Omental fat pad (tissue), 4 donors: Measurements from ENCODE around the gene TENT4A. TPM values are rescaled to one million over a fixed set of nuclear protein-coding genes. Genes with fewer than 3 reads are reported as not detected.

Source experiments
- ATAC-seq: fragments of 150-250 bp; one replicate; pipeline ENCODE4 v1.9.1; 2016; ENCODE audit warnings: mild to moderate bottlenecking, moderate library complexity; ENCODE audit not compliant: low FRiP score
- DNase-seq: peaks from one replicate; pipeline ENCODE4 v3.0.0-alpha.2; 2019; ENCODE audit warnings: low spot score
- CTCF ChIP-seq, 3 donors: fragments of 450-650 bp; IDR thresholded peaks; one replicate each; pipeline ENCODE4 v1.5.1; 2016 to 2017; ENCODE audit warnings: antibody characterized with exemption in 3 of 3, mild to moderate bottlenecking in 3 of 3, moderate library complexity in 2 of 3
- total RNA-seq, 4 donors: library from RNA; depleted of rRNA; stranded (reverse); fragments of >200 nt; gene quantifications; one replicate each; pipeline ENCODE4 v1.1.0, GENCODE V29; 2016

Gene TENT4A
- total RNA-seq, 4 donors from 2014 or later: 25.1 to 40.1 (median 31.1) TPM

GRCh38 chr5:6803981-6804550 is 90.8 kb downstream of the TENT4A start:
- TF ChIP-seq CTCF (IDR thresholded peaks at IDR 0.05): no peak
- DNase-seq: no peak
- ATAC-seq: no peak

- no peak for TF ChIP-seq CTCF (IDR thresholded peaks at IDR 0.05)
- DNase-seq (no peak), ATAC-seq (no peak)
Observed at GRCh38 chr5:6804766-6805501, 91.7 kb downstream of the TENT4A start.

- no peak for TF ChIP-seq CTCF (IDR thresholded peaks at IDR 0.05)
- ATAC-seq (no peak), DNase-seq (no peak)
Observed at GRCh38 chr5:6805841-6806240, 92.6 kb downstream of the TENT4A start.

Other genes starting within 250 kb of the TENT4A start
- gene NSUN2, start 80.4 kb upstream of the TENT4A start, total RNA-seq: 100 to 1,000 TPM in 1 of 4 donors, 10 to 100 TPM in 3; 38.5 to 100 (median 40.4) TPM
- gene SRD5A1, start 80.0 kb upstream of the TENT4A start, total RNA-seq: 1 to 10 TPM; 2.3 to 6.7 (median 6.0) TPM